ENCODE results near the gene SQSTM1. TPM values are rescaled to one million over a fixed set of nuclear protein-coding genes. Genes with fewer than 3 reads are reported as not detected.
"Not testable (repeated sequence)": the region's sequence is repeated elsewhere in the genome, so short reads cannot be mapped to it uniquely, and the experiment has no call there.

The SQSTM1 gene
- total RNA-seq, 1 donor from 2014 or later = 146 TPM

DNA sequence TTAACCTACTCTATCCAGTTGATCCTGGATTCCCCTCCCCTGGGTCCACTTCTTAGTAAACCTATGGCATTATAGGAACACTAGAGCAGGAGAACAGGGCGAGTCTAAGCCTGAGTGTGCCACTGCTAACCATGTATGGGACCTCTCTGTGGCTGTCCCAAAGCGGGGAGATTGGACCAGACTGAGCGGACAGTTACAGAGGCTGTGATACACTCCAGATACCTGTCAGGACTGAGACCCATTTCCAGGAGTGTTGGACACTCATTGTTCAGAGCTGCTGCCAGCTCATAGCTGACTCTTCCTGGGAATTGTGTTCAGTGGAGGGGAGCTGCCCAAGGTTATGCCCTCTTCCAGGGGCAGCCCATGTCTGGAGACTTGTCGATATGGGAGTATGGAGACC, 38.9 kb upstream of the SQSTM1 start:
- H3K36me3 Mint-ChIP-seq = peaks cover 23% of the 10 kb centered on the region
- H3K4me3 Mint-ChIP-seq = no peak overlapping the region
- no peak overlapping the region for H3K27ac Mint-ChIP-seq
- TF ChIP-seq, protein P1, sequence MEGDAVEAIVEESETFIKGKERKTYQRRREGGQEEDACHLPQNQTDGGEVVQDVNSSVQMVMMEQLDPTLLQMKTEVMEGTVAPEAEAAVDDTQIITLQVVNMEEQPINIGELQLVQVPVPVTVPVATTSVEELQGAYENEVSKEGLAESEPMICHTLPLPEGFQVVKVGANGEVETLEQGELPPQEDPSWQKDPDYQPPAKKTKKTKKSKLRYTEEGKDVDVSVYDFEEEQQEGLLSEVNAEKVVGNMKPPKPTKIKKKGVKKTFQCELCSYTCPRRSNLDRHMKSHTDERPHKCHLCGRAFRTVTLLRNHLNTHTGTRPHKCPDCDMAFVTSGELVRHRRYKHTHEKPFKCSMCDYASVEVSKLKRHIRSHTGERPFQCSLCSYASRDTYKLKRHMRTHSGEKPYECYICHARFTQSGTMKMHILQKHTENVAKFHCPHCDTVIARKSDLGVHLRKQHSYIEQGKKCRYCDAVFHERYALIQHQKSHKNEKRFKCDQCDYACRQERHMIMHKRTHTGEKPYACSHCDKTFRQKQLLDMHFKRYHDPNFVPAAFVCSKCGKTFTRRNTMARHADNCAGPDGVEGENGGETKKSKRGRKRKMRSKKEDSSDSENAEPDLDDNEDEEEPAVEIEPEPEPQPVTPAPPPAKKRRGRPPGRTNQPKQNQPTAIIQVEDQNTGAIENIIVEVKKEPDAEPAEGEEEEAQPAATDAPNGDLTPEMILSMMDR (IDR thresholded peaks at IDR 0.05; ENCODE audit: unreplicated experiment) = no peak
- no peak for DNase-seq (ENCODE audit: low spot score in 2 of 2, unreplicated experiment in 2 of 2)
- H3K27me3 Mint-ChIP-seq (ENCODE audit: low read depth) = no peaks in the 10 kb centered on the region
- H3K9me3 Mint-ChIP-seq = no peaks in the 10 kb centered on the region
- H3K4me1 Mint-ChIP-seq = no peaks in the 10 kb centered on the region

GRCh38 chr5:179783128-179783527, 37.6 kb upstream of the SQSTM1 start:
- no peaks in the 10 kb centered on the region for H3K4me1 Mint-ChIP-seq
- no peak overlapping the region for H3K27ac Mint-ChIP-seq
- DNase-seq (ENCODE audit: low spot score in 2 of 2, unreplicated experiment in 2 of 2) = no peak
- TF ChIP-seq, protein P1 (IDR thresholded peaks at IDR 0.05; ENCODE audit: unreplicated experiment) = no peak
- H3K4me3 Mint-ChIP-seq = no peak overlapping the region
- no peaks in the 10 kb centered on the region for H3K9me3 Mint-ChIP-seq
- H3K36me3 Mint-ChIP-seq = peaks cover 21% of the 10 kb centered on the region
- no peaks in the 10 kb centered on the region for H3K27me3 Mint-ChIP-seq (ENCODE audit: low read depth)

DNA sequence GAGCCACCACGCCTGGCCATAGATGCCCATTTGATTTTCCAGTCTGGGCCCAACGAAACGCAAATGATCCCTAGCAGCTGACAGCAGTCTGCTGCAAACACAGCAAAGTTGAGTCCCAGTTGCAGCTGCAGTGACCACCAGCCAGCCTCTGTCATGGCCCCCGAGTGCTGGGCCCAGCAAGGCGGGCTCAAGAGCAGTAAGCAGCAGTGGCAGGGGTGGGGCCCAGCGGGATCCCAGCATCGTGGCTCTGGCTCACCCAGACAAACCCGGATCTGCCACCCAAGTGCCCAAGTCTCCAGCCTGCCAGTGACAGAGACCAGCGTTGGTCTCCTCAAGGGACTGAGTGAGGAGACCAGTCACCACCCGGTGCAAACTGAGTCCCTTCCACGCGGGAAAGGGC, 33.8 kb upstream of the SQSTM1 start:
- Mint-ChIP-seq H3K4me1 (no peaks in the 10 kb centered on the region), H3K4me3 (no peak overlapping the region), H3K9me3 (no peaks in the 10 kb centered on the region), H3K27me3 (ENCODE audit: low read depth) (no peaks in the 10 kb centered on the region), H3K36me3 (peaks cover 4% of the 10 kb centered on the region), H3K27ac (no peak overlapping the region)
- TF ChIP-seq, protein P1 (IDR thresholded peaks at IDR 0.05; ENCODE audit: unreplicated experiment) = no peak
- DNase-seq (ENCODE audit: low spot score in 2 of 2, unreplicated experiment in 2 of 2) = no peak

DNA sequence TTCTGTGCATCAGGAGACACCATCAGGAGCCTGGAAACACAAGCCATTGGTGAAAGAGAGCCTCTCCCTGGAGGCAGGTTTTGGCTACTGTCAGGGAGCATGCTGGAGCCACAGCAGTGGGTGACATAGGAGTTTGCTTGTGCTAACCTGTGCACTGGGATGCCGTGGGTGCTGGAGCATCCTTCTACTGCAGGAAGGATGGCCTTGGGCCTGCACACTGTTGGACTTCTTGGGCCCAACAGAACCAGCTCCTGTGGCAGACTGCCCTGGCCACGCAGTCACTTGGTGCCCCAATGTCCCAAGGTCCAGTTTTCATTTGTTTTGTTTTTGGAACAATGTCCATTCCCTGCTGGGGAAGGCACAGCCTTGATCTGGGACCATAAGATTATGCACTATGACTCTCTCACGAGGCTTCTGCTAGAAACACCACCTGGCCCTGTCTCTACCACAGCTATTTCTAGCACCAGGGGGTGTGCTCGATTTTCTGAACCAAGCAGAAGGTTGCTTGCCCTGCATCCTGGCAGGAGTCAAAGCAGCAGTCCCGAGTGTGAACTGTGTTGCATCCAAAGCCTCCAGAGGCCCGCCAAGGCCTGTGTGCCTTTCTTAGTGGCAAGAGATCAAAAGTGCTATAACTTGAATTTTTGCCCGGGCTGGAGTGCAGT, 32.4 kb upstream of the SQSTM1 start:
- Mint-ChIP-seq H3K9me3 (no peaks in the 10 kb centered on the region), H3K4me3 (no peak overlapping the region), H3K36me3 (peaks cover 4% of the 10 kb centered on the region), H3K27me3 (ENCODE audit: low read depth) (no peaks in the 10 kb centered on the region), H3K4me1 (no peaks in the 10 kb centered on the region), H3K27ac (no peak overlapping the region)
- TF ChIP-seq, protein P1 (IDR thresholded peaks at IDR 0.05; ENCODE audit: unreplicated experiment) = no peak
- no peak for DNase-seq (ENCODE audit: low spot score in 2 of 2, unreplicated experiment in 2 of 2)

DNA sequence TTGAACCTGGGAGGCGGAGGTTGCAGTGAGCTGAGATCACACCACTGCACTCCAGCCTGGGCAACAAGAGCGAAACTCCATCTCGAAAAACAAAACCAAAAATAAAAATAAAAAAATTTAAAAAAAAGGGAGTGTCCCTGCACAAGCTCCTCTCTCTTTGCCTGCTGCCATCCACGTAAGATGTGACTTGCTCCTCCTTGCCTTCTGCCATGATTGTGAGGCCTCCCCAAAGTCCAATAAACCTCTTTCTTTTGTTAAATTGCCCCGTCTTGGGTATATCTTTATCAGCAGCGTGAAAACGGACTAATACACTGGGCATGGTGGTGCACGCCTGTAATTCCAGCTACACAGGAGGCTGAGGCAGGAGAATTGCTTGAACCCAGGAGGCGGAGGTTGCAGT, 31.4 kb upstream of the SQSTM1 start:
- not testable (repeated sequence) for H3K27me3 Mint-ChIP-seq (ENCODE audit: low read depth); DNase-seq (ENCODE audit: low spot score in 2 of 2, unreplicated experiment in 2 of 2); H3K4me3 Mint-ChIP-seq; H3K27ac Mint-ChIP-seq; H3K4me1 Mint-ChIP-seq; H3K36me3 Mint-ChIP-seq; H3K9me3 Mint-ChIP-seq

GRCh38 chr5:179791881-179792611, 28.7 kb upstream of the SQSTM1 start:
- no peaks in the 10 kb centered on the region for H3K9me3 Mint-ChIP-seq
- H3K4me3 Mint-ChIP-seq = no peak overlapping the region
- no peaks in the 10 kb centered on the region for H3K4me1 Mint-ChIP-seq
- DNase-seq (ENCODE audit: low spot score in 2 of 2, unreplicated experiment in 2 of 2) = no peak
- peaks cover 2% of the 10 kb centered on the region for H3K27me3 Mint-ChIP-seq (ENCODE audit: low read depth)
- H3K27ac Mint-ChIP-seq = no peak overlapping the region
- H3K36me3 Mint-ChIP-seq = peaks cover 8% of the 10 kb centered on the region
- TF ChIP-seq, protein P1 (IDR thresholded peaks at IDR 0.05; ENCODE audit: unreplicated experiment) = no peak
